ENCODE data around the gene NOA1. TPM values are rescaled to one million over a fixed set of nuclear protein-coding genes. Genes with fewer than 3 reads are reported as not detected.
A peak's percentile ranks its signal among the peaks of the same experiment; 100 is the strongest.
"Not testable (repeated sequence)": the region's sequence is repeated elsewhere in the genome, so short reads cannot be mapped to it uniquely, and the experiment has no call there.

NOA1 gene
- total RNA-seq, 2 donors from 2014 or later = 8.8 to 9.2 TPM

DNA sequence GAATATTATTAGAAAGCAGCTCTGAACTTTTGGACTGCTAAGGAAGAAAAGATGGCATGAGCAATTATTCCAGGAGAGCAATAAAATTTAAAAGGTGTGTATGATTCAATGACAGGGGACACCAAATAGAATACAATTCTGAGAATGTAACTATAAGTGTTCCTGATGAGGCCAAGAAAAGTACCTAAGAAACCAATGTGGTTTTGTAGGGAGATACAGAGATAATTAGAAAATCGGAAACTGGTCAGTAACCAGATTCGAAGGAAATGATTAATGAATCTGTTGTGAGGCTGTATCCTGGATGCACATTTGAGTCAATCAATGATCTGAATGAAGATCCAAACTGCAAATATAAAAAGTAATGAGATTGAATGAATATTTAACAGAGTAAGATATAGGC lies 6.0 kb downstream of the NOA1 start:
- intact Hi-C loops (cut with DNase I) = no loop called here
- ATAC-seq (no peak), DNase-seq (no peak)

DNA sequence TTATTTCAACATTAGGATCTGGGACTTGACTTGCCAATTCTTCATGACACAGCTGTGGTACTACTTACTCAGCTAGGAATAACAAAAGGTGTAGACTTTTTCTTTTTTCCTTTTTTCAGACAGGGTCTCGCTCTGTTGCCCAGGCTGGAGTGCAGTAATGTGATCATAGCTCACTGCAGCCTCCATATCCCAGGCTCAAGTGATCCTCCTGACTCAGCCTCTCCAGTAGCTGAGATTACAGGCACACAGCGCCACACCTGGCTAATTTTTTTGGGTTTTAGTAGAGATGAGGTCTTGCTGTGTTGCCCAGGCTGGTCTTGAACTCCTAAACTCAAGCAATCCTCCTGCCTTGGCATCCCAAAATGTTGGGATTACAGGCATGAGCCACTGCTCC lies 16.3 kb downstream of the NOA1 start:
- DNase-seq = no peak
- no peak for ATAC-seq
- intact Hi-C loops (cut with DNase I) = no loop called here

DNA sequence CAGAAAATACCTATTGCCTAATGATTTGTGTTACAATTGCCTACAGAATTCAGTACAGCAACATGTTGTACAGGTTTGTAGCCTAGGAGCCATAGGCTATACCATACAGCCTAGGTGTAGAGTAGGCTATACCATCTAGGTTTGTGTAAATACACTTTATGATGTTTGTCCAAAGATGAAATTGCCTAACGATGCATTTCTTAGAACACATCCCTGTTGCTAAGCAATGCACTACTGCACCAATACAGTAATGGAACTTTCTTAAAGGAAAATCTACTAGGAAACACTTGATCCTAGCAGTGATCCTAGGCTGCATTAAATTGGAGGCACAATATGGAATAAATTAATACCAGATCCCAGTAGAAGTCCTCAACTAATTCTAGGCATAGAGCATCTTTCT lies 18.3 kb downstream of the NOA1 start:
- intact Hi-C loops (cut with DNase I) = no loop called here
- no peak for ATAC-seq
- no peak for DNase-seq

DNA sequence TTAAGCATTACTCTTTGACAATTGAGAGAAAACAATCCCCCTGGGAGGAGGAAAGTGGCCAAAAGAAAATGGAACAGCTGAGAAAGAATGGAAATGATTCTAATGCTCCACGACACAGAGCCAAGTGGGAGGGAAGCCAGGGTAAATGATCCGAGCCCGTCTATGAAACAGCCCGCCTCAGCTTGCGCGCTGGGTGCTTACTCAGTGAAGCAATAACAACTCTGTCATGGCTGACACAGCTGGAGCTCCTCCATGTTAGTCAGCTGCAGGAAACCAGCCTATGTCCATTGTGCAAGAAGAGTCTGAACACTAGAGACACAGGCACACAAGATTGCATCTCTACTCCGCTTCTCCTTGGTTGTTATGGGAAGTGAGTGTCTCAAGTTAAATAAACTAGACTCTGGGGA lies 19.3 kb downstream of the NOA1 start:
- ATAC-seq (peak; percentile 98), DNase-seq (peak; percentile 94)
- intact Hi-C loops (cut with DNase I) = no loop called here

DNA sequence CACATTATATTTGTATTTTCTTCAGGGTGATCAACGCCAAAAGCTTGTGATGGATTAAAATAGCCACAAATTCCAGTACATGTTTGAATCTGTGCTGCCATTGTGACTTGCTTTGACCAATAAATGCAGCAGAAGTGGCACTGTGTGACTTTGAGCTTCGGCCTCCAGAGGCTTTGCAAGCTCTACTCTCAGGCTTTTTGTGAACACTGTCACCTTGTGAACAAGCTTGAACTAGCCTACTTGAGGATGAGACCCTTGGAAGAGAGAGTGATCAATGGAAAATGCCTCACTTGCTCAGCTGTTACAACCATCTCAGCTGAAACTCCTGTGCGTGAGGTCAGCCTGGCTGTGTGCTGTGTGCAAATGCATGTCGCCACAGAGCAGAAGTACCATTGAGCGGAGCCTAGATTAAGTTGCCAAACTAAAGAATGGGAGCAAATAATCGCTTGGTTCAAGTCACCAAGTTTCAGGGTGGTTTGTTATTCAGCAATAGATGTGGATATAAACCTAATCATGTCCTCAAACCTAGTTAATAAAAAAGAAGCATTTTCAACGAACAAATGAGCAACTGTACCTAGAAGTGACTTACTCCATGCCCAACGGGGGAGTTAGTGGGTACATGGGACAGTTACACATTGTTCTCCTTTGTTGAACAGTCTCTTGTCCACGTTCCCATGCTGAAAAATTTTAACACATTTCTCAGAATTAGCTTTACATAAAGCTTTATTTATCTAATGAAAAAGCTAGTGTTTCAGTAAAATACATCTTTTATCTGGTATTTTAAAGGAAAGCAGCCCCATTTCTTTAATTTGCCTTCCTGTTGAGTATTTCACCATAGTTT lies 23.5 kb downstream of the NOA1 start:
- intact Hi-C loops (cut with DNase I) = no loop called here
- DNase-seq (no peak), ATAC-seq (no peak)

DNA sequence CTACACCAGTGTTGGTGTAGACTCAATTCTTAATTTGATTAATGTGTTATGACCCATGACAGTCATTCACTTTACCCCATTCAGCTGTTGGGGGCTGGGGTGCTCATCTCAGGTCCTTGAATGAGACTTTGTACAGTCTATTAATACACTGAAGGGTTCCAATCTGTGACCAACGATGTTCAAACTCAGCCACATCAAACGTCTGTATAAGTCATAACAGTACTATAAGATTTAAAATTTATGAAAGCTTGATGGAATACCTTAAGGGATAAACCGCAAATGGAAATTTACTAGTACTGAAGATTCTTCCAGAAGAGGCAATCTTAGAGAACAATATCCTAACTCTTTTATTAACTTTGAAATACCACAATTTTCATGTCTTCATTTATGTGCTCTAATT lies 36.0 kb downstream of the NOA1 start:
- no peak for ATAC-seq
- no peak for DNase-seq
- intact Hi-C loops (cut with DNase I) = no loop called here

DNA sequence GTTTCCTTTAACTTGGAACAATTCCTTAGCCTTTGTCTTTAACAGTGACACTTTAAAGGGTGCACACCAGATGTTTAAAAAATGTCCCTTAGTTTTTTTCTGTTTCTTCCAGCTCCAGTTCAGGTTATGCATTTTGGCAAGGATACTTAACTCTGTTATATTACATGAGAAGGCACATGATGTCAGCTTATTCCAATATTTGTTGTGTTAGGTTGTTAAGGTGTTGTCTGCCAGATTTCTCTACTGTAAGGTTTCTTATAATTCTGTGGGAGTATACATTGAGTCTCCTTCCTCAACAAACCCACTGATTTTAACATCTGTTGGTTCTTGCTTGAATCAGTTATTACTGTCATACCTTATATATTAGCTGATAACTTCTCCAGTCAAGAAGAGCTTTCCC lies 36.4 kb downstream of the NOA1 start:
- no peak for DNase-seq
- no peak for ATAC-seq
- intact Hi-C loops (cut with DNase I) = no loop called here

DNA sequence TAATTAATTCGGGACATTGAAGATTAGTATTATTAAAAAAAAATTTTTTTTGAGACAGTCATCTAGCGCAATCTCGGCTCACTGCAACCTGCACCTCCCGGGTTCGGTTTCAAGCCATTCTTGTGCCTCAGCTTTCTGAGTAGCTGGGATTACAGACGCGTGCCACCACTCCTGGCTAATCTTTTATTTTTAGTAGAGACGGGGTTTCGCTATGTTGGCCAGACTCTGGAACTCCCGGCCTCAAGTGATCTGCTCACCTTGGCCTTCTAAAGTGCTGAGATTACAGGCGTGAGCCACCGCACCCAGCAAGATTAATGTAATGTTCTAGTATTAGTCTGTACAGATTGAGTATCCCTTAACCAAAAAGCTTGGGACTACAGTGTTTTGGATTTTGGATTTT lies 37.0 kb downstream of the NOA1 start:
- peak in 1 of 2 donors; percentile 29 for ATAC-seq
- intact Hi-C loops (cut with DNase I) = no loop called here
- no peak for DNase-seq

DNA sequence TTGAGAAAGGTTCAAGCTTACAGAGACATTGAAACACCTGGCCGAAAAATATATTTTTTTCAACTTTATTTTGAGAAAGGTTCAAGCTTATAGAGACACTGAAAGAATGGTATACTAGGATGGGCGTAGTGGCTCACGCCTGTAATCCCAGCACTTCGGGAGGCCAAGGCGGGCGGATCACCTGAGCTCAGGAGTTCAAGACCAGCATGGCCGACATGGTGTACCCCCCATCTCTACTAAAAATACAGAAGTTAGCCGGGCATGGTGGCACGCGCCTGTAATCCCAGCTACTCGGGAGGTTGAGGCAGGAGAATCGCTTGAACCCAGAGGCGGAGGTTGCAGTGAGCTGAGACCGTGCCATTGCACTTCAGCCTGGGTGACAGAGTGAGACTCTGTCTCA lies 37.6 kb downstream of the NOA1 start:
- intact Hi-C loops (cut with DNase I); DNase-seq; ATAC-seq: not testable (repeated sequence)

DNA sequence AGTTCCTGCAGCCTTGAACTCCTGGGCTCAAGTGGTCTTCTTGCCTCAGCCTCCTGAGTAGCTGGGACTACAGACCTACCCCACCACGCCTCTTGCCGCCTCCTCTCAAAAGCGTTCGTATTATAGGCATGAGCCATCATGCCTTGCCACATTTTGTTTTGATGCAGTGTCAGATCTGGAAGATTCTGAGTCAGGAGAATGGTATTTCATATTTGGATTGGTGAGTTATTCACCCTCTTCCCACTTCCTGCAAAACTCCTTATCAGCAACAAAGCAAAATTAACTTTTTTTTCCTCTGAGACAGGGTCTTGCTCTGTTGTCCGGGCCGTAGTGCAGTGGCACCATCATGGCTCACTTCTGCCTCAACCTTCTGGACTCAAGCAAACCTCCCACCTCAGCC lies 40.1 kb downstream of the NOA1 start:
- peak in 1 of 2 donors; percentile 23 for ATAC-seq
- intact Hi-C loops (cut with DNase I) = no loop called here

DNA sequence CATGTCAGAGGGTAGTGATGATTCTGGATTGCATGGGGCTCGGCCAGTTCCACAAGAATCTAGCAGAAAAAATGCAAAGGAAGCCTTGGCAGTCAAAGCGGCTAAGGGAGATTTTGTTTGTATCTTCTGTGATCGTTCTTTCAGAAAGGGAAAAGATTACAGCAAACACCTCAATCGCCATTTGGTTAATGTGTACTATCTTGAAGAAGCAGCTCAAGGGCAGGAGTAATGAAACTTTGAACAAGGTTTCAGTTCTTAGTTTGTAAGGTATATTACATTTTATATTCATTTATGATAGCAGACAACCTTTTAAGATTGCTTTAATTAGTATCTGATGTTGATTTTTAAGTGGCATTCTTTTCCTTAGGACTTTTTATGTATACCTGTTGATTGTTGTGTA lies 45.5 kb downstream of the NOA1 start:
- ATAC-seq (no peak), DNase-seq (no peak)
- intact Hi-C loops (cut with DNase I) = no loop called here

More for the DNA sequence above, 40.1 kb downstream of the NOA1 start:
- DNase-seq = no peak

DNA sequence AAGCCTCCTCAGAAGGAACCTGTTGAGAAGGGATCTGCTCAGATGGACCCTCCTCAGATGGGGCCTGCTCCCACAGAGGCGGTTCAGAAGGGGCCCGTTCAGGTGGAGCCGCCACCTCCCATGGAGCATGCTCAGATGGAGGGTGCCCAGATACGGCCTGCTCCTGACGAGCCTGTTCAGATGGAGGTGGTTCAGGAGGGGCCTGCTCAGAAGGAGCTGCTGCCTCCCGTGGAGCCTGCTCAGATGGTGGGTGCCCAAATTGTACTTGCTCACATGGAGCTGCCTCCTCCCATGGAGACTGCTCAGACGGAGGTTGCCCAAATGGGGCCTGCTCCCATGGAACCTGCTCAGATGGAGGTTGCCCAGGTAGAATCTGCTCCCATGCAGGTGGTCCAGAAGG lies 46.8 kb downstream of the NOA1 start:
- intact Hi-C loops (cut with DNase I) = no loop called here
- ATAC-seq (no peak), DNase-seq (no peak)

DNA sequence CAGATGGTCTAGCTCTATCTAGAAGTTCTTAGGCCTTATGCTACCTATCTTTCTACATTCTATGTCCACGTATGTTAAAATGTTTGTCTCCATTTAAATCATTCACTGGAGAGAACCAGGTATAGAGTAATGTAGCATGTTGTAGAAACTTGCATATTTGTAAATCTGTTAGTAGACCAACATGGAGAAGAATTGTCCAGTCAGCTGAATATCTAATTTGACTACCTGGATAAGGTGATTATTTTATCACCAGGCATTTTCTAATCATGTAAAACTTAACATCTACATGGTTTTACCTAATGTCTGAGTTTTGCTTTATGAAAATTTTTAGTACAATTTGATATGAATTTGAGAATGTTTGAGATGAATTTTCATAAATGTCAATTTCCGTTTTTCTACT lies 50.2 kb downstream of the NOA1 start:
- ATAC-seq (no peak), DNase-seq (no peak)
- intact Hi-C loops (cut with DNase I) = no loop called here

DNA sequence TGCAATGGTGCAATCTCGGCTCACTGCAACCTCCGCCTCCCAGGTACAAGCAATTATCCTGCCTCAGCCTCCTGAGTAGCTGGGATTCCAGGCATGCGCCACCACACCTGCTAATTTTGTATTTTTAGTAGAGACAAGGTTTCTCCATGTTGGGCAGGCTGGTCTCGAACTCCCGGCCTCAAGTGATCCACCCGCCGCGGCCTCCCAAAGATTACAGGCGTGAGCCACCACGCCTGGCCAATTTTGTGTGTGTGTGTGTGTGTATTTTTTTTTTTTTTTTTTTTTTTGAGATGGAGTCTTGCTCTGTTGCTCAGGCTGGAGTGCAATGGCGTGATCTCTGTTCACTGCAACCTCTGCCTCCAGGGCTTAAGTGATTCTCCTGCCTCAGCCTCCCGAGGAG lies 62.4 kb downstream of the NOA1 start:
- DNase-seq; intact Hi-C loops (cut with DNase I); ATAC-seq: not testable (repeated sequence)

DNA sequence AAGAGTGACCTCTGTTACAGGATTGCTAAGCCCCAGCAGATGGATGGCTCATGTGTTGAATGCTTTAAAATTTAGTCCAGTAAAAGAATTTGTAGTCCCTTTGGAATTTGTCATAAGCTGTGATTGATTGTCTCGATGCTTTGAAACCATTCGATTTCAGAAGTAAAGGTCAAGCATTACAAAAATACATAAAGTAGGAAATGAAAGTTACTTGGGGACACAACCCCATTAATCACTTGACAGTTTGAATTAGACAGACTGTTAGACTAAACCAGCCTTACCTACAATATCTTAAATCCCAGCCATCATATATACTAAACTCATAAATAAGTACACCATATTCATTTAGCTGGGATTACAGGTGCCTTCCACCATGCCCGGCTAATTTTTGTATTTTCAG lies 63.1 kb downstream of the NOA1 start:
- intact Hi-C loops (cut with DNase I) = no loop called here
- ATAC-seq = no peak
- DNase-seq = no peak

Other genes starting within 250 kb of the NOA1 start
- gene SPINK2, start 155.9 kb downstream of the NOA1 start, total RNA-seq = 1 to 10 TPM in 1 of 2 donors, under 1 TPM in 1; 0.47 to 3.2 TPM
- gene REST, start 69.7 kb downstream of the NOA1 start, total RNA-seq = 10 to 100 TPM; 26.2 to 27.9 TPM
- gene POLR2B, start 1.3 kb upstream of the NOA1 start, total RNA-seq = 10 to 100 TPM; 67.0 to 78.4 TPM
- 100 to 1,000 TPM; 580 to 792 TPM for gene IGFBP7, start 132.8 kb upstream of the NOA1 start, total RNA-seq

Data from left cardiac atrium (tissue), 4 donors.